DMS153 (cell line): ENCODE measurements around the gene NECAB3.

Experiments
- DNase-seq: peaks from one replicate; lab custom pipeline; 2025; lab: John Stamatoyannopoulos, UW

The NECAB3 gene

DNA sequence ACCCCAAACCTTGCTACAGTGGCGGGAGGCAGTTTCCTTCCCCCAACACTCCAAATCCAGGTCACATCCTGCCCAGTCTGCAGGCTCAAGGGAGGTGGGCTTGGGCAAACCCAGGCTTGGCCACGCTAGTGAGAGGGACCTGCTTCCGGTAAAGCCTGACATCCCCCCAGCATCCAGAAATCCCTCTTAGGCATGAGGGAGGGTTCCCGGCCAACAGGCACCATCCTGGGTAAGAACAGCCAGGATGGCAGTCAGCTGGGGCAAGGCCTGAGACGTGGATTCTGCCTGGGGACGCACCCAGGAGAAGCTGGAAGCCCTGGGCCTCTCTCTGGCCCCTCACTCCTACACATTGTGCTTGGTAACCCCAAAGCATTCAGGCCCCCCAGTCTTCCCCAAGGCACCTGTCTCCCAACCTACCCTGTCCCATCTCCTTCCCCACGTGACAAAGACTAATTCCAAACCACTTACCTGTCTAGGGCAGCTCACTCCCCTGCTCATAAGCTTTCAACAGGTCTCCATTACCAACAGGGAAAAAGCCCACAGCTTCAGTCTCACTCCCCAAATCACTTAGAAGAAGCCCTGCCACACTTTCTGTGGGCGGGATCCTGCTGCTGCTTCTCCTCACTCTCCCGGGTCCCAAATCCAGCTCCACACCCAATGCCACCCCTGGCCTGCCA is 10.0 kb downstream of the NECAB3 start:
- no peak for DNase-seq

DNA sequence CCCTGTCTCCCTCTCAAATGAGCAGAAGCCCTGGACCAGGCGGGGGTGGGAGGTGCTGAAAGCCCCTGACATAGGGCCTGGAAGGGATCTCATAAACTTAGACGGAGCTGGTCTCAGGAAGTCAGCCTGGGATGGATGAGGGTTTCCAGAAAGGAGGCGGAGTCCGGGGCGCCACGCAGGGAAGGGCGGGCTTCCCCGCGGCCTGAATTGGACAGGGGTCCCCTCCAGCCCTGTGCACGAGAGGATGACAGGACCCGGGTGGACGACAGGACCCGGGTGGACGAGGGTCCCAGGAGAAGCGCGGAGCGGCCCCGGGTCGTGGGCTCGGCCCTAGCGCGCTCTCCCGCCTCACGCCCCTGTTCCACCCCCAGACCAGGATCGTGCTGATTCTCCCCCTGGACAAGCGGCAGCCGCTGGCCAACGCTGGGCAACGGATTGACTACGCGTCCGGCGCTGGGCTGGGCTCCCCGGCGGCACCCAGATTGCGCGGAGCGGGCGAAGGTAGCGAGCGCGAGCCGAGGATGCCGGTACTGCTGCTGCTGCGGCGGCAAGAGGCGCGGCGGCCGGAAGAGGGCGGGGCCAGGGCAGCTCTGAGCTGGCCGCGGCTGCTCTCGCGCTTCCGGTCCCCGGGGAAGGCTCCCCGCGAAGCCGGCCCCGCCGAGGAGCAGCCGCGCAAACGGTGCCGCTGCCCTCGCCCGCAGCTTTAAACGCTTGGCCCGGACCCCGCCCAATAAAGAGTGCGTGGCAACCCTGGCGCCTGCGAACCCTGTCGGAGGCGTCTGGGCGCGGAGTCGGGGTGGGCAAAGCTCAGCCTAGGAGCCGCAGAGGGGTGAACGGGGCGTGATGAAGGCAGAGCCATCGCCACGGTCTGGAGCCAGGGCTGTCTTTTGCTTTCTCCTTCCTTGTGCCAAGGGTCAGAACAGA is 10.8 kb downstream of the NECAB3 start:
- DNase-seq: peak; percentile 60

DNA sequence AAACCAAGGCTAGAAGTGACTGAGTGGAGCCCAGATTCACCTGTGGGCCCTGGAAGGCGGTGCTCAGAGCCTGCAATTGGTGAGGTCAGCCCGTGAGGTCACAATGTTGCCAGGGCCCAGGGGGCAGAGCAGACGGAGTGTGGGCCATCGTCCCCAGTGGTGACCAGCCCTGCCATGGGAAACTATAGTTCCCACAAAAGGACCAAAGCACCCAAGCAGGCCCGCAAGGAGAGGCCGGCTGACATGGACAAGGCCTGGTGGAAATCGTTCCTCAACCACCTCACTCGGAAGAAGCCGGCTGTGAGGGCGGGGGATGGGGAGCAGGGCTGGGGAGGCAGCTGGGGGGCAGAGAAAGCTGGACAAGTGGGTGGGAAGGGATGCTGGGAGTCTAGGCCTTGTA is 12.1 kb downstream of the NECAB3 start, which contains the start of gene C20orf144:
C20orf144 (plus strand) TSS at position 156 of the 400 bp plus-strand sequence; CDS start at position 175, 19 bp downstream.
- no peak for DNase-seq

DNA sequence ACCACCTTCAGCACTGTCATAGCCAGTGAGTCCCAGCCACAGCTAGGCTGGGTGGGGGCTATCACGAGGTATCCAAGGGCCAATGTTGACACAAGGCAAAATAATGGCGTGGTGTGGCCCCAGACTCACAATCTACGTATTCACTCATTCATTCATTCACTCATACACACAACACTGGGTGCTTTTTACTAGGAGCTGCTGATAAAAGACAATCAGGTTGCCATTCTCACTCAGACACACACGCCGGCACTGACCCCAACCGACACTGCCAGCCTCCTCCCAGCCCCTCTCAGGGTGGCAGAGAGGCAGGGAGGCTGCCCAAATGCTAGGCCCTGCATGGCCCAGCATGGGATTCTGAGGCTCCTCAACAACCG is 13.6 kb downstream of the NECAB3 start:
- DNase-seq: no peak

DNA sequence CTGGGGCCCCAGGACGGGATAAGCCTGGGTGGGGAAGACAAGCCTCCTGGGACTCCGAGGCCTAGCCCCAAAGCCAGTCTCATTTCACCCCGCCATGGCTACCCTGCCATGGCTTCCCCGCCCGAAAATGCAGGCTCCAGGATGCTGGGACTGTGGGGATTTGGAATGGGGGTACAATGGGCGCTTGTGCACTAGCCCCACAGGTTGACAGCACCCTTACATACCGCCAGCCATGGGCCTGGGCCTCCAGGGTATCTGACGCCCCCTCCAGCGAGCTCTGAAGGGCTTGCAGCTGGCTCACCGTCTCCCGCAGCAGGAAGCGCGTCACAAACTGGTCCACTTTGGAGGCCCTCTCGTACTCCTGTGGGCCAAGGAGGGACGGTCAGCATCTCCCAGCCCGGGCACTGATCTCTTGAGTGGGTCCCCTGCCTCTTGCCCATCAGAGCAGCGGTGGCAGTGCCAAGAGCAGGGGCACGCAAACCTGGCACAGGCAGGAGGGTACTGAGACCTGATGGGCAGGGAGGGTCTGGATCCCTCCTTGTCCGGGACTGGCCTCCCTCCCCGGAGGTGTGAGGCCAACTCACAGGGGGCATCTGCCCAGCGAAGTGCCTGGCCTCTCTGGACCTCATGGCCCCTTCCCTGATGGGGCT is 14.1 kb downstream of the NECAB3 start:
- no peak for DNase-seq

DNA sequence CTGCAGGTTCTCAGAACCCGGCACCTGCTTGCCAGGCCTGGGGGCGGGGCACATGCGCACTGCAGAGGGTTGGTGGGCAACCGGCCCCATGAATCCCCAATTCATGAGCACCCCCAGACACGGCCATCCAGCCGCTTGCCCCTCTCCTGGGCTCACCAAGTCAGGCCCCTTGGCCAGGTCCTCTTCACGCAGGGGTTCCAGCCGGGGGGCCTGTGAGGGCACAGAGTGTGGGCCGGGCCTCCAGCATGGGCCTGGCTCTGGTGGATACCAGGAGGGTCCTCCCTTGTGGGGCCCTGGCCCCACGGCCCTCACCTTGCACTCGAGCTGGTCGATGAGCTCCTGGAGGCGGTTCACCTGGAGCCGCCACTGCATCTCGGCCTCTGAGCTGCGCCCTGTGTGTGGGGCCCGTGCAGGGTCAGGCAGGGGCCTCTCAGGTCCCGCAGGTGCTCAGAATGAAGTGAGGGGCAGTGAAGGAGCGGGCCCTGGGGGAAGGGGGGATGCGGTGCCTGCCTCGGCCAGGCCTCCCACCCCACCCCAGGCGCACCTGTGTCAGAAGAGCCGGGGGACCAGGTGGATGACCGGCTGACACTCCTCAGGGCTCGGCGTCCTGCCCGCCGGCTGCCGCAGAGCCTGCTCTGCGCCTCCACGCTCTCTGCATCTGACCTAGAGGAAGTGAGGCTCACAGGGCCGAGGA is 14.7 kb downstream of the NECAB3 start:
- no peak for DNase-seq

DNA sequence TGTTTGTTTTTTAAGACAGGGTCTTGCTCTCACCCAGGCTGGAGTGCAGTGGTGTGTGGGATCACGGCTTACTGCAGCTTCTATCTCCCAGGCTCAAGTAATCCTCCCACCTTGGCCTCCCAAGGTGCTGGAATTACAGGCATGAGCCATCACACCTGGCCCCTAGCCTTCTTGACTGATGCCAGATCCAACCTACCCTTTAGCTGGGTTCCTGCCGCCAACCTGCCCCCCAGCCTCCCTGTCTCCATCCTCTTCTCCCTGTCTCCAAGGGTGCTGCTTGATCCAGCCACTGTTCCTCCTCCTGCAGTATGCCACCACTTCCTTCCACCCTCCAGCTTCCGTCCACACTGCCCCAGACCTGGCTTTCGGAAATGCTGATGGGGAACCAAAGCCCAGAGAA is 15.3 kb downstream of the NECAB3 start:
- no peak for DNase-seq

DNA sequence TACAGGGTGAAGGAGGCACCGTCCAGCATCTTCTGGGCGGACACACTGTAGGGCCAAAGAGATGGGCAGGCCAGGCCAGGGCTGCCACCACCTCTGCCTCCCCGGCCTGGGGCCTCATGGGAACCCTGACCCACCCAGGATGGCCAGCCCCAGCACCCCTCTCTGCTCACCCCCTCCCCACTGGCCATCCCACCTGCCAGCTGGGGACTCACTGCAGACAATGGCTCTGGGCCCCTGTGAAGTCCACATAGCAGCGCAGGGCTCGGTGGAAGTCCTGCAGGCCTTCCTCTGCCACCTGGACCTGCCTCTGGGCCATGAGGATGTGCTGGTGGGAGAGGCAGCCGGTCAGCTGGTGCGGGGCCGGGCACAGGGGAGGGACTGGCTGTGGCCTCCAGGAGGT is 15.7 kb downstream of the NECAB3 start:
- no peak for DNase-seq

DNA sequence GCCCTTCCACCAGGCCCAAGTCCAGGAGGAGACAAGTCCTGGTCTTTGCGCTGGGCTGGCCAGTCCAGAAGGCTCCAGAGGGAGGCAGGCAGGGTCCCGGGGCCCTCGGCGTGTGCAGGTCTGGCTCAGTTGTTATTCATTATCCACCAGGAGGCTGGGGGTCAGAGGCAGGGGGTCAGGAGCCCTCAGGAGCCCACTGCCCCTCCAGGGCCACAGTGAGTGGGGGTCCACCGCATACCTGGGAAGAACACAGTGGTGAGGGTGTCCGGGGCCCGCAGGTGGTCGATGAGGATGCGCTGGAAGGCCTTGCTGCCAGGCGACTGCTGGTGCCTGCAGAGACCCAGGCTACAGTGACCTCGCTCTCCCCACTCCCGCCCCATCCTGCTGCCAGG is 16.5 kb downstream of the NECAB3 start:
- DNase-seq: no peak

DNA sequence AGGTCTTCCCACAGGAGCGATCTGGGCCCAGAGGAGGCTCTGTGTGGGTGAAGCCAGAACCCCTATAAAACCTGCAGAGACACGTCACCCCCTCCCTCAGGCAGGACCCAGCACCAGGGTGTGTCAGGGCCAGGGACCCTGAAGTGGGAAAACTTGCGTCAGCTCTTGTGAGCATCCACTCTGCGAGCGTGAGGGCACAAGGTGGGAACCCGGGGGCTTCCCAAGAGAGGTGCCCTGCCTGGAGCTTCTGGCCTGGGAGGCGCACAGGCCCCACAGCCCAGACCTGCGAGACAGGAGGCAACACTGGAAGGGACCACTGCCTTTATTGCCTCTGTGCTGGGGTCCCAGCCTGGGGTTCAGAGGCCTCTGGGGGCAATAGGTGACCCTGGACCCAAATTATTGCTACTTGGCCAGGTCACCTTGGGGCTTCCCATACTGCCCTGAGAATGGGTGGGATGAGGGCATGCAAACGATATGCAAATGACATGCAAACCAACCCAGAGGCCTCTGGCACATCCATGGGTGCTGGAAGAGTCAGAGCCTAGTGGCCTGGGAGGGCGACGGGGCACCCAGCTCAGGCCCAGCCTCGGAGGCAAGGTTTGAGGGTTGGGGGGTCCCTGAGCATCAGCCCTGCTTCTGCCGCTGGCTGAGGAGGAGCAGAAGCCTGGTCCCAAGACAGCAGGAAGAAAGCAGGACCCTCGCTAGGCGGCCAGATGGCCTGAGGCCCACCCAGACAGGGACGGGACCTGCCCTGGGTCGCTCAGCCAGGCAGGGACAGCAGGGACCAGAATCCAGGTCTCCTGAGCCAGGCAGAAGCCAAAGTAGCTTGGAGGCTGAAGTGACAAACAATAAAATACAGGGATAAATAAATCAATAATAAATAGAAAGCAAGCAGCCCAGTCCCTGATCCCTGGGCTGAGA is 17.2 kb downstream of the NECAB3 start:
- no peak for DNase-seq

DNA sequence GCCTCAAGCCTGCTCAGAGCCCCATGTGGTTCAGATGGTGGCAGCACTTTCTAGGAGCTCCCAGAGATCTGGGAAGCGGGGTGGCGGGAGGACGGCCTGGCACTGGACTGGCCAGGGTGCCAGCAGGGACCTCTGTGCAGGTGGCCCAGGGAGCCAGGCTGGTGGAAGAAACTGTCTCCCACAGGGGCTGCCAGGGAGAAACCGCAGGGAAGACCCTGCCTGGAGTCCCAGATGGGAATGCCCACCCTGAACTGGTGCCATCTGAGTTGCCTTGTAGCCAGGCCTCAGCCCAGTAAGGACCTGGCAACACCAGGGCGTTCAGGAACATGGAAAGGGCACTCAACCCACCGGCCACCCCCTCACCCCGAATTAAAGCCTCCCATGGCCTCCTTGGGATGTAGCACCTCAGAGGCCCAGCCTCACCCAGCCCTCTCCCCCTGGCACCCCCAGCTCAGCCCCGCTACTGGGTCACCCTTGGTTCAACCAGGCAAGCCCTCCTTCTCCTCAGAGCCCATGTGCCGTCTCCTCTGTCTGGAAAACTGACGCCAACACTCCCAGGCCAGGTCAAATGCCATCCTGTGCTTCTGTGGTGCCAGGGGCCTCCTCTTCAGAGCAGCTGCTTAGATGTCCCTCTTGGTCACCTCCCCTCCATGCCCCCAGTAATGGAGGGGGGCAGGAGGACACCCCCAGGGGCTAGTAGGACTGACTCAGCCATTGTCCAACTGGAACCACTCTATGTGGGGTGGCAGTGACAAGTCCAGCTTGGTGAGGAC is 18.0 kb downstream of the NECAB3 start:
- DNase-seq: no peak

DNA sequence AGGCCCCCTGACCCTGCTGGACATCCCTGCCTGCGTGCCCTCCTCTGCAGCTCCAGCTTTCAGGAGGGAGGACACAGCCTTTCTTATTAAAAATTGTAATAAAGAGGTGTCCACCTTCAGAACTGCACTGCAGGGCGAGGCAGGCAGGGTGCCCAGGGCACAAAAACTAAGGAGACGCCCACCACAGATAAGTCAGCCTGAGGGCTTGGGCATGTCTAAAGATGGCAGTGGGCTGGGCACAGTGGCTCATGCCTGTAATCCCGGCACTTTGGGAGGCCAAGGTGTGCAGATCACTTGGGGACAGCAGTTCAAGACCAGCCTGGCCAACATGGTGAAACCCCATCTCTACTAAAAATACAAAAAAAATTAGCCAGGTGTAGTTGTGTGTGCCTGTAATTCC is 19.1 kb downstream of the NECAB3 start:
- DNase-seq: no peak

DNA sequence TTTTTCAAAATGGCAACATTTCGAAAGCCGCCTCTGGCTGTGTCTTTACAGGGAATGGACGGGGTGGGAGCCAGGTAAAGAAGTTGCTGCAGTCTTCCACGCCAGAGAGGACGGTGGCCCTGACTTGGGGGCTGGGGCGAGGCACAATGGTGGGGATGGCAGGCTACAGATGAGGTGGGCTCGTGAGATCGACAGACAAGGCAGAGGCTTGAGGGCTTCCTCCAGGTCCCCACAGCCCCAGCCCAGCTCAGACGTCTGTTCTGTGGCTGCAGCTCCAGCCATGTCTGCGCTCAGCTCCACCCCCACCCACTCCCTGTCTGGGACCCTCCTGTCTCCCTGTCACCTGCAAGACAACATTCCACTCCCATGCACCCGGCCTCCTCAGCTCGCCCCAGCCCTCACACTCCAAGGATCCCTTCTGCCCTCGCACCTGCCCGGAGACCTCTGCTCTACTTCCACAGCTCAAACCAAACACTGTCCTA is 19.5 kb downstream of the NECAB3 start:
- no peak for DNase-seq

DNA sequence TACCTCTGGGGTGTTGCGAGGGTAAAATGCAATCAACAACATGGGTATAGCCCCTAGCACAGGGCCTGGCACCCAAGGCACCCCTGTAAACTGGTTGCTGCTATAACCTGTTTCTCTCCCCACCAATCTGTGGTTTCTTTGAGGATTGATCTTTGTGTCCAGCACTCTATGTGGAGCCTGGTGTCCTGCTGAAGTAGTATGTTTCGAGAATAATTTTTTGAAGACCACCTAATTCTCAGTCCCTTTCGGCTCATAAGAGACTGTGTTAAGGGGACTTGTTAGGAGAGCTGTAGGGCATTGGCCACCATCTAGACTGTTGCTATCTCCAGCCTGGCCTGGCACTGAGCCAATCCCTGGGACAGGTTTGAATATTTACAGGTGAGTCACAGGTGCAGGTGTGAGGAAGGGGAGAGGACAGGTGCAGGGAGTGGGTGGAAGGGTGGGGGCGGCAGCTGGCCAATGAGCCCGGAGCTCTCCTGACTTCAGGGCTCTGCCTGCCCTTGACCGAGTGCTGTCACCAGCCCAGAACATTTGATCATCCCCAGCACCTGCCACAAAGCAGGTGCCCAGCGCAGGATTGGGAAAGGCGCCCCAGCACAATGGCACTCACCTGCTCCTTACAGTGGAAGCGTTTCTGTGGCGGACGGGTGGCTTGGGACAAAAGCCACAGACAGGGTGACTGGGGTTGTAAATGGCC is 20.2 kb downstream of the NECAB3 start:
- DNase-seq: peak; percentile 97

DNA sequence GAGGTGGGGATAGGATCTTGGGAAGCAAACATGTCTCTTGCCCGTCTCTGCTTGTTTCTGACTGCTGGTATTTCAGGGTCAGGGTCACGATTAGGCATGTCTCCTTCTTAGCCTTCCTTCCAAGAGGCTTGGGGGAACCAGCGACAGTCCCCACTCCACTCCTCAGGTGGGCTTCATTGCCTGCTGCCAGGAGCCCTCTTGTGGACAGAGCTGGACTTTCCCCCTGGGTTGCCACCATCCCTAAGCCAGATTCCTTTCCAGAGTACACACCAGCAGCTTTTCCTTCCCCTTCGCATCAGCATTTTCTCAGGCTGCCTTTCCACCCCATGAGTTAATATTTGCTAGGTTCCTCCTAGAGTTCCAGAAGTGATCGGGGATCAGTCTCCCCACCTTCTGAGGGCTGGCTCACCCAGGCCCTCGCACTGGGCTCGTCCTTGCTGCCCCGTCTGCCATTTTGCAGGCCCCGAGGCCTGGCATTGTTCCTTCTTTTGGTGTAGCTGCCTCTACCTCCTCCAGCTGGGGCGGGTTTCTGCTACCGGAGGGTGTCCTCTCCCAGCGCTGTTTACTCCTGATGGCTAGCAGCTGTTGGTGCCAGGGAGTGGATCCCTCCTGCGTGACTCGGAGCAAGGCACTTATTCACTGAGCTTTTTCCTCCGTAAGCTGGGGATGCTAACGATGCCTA is 20.9 kb downstream of the NECAB3 start:
- DNase-seq: peak; percentile 72

DNA sequence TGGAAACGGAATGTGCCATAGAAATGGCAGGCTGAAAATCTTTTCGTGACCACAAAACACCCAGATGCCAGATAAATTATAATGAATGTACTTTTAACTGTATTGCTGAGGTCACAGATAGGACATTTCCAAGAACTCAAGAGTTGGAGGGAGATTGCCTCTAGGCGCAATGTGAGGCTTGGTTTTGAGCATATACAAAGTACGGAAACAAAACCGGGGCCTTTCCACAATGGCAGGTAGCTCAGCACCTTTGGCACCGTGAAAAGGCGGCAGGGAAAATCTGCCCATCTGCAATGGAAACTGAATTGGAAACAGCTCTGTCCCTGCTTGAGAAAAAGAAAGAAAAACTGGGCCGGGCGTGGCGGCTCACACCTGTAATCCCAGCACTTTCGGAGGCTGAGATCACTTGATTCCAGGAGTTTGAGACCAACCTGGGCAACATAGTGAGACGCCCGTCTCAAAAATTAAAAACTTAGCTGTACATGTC is 22.6 kb downstream of the NECAB3 start:
- no peak for DNase-seq

DNA sequence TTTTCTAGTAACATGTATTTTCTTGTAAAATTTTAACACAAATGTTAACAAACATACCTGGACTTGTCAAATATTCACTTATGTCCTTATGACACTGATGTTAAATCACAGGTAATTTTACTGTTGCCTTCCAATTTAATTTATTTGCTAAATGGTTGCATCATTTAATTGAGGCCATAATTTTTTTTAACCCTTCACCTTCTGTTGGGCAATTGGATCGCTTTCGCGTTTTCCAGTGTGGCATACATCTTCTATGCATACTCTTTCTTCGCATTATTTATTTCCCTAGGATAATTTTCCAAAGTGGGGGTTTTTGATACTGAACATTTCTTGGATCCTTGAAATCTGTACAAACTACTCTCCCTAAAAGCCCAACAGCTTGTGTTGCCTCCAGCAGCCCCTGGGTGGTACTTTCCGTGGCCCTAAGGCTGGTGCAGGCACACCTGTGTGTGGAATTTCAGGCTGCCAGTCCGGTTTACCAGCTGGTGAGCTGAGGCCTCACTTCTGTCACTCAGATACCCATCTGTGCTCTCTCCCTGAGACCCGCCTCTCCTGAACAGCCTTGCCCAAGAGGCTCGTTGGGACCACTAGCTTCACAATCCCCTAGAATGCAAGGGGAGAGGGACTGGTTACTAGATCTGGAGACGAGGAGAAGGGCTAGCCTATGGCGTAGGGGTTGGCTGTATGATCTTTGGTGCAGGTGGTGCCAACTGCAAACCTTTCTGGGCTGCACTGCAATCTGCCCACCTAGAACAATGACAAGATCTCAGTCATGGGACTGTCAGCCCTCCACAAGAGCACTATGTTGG is 23.3 kb downstream of the NECAB3 start:
- DNase-seq: peak; percentile 48
